Middle frontal gyrus (tissue), 1 donor: ENCODE measurements around the gene CIAO2A.
"Not testable (repeated sequence)": the region's sequence is repeated elsewhere in the genome, so short reads cannot be mapped to it uniquely, and the experiment has no call there.

Source experiments
- DNase-seq: peaks from one replicate; pipeline ENCODE4 v3.0.0-alpha.2; 2015; ENCODE audit warnings: low spot score; ENCODE audit errors: extremely low spot score

CIAO2A gene

GRCh38 chr15:64093627-64094417 is at the start of gene CIAO2A:
CIAO2A (minus strand) TSS chr15:64093838; CDS start chr15:64093768, 70 bp downstream.
- peak; percentile 99 for DNase-seq

- DNase-seq: no peak
Measured at GRCh38 chr15:64143276-64143675, 49.6 kb upstream of the CIAO2A start.

- no peak for DNase-seq
Measured at GRCh38 chr15:64141798-64142512, 48.3 kb upstream of the CIAO2A start.

- DNase-seq: no peak
Measured at GRCh38 chr15:64138331-64138941, 44.8 kb upstream of the CIAO2A start.

GRCh38 chr15:64137226-64137833 is 43.7 kb upstream of the CIAO2A start:
- DNase-seq: no peak

GRCh38 chr15:64136347-64136746 is 42.7 kb upstream of the CIAO2A start:
- no peak for DNase-seq

- peak; percentile 37 for DNase-seq
Measured at GRCh38 chr15:64134345-64134829, 40.7 kb upstream of the CIAO2A start.

GRCh38 chr15:64133623-64134344 is 40.1 kb upstream of the CIAO2A start:
- no peak for DNase-seq

GRCh38 chr15:64132217-64132616 is 38.6 kb upstream of the CIAO2A start:
- DNase-seq: no peak

- DNase-seq: no peak
Measured at GRCh38 chr15:64131547-64131946, 37.9 kb upstream of the CIAO2A start.

- DNase-seq: no peak
Measured at GRCh38 chr15:64130159-64130558, 36.5 kb upstream of the CIAO2A start.

- no peak for DNase-seq
Measured at GRCh38 chr15:64127521-64128270, 34.1 kb upstream of the CIAO2A start.

- DNase-seq: no peak
Measured at GRCh38 chr15:64125978-64126377, 32.3 kb upstream of the CIAO2A start.

- DNase-seq: peak; percentile 79
Measured at GRCh38 chr15:64122936-64123351, 29.3 kb upstream of the CIAO2A start.

- DNase-seq: no peak
Measured at GRCh38 chr15:64122444-64122843, 28.8 kb upstream of the CIAO2A start.

- DNase-seq: no peak
Measured at GRCh38 chr15:64121614-64122013, 28.0 kb upstream of the CIAO2A start.

- DNase-seq: not testable (repeated sequence)
Measured at GRCh38 chr15:64120322-64120721, 26.7 kb upstream of the CIAO2A start.

- DNase-seq: no peak
Measured at GRCh38 chr15:64117759-64118487, 24.3 kb upstream of the CIAO2A start.

GRCh38 chr15:64112904-64113303 is 19.3 kb upstream of the CIAO2A start:
- no peak for DNase-seq
